ENCODE data around the gene PLEKHG5. TPM values are rescaled to one million over a fixed set of nuclear protein-coding genes. Genes with fewer than 3 reads are reported as not detected.

PLEKHG5 gene
- total RNA-seq, 1 experiment from 2014 or later: not detected

DNA sequence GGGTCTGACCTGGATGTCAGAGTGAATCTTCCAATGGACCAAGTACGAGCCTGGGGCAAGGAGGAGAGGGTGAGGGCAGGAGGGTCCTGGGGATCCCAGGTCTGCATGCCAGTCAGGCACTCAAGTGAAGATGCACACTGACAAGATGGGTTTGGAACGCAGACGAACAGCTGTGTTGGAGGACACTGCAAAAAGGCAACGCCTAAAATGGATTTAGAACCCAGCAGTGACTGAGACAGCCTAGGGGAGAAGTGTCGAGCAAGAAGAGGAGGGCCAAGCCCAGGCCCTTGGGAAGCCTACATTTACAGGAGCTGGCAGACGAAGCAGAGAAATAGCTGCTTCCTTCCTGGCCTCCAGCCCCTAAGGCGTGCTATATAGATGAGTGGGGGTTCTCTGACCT lies 37.0 kb upstream of the PLEKHG5 start:
- Histone ChIP-seq H3K27ac (ENCODE audit: low read length) (no peak overlapping the region), H3K9ac (ENCODE audit: low read length) (no peak overlapping the region), H3K36me3 (ENCODE audit: insufficient read depth, low read length) (peaks cover 48% of the 10 kb centered on the region), H3K27me3 (ENCODE audit: low read length) (no peaks in the 10 kb centered on the region), H3K4me2 (ENCODE audit: low read depth, low read length, poor library complexity, severe bottlenecking) (no peak overlapping the region), H3K79me2 (ENCODE audit: low read length) (no peaks in the 10 kb centered on the region), H3K9me3 (ENCODE audit: low read length) (no peaks in the 10 kb centered on the region), H3K9me2 (replicated peaks; ENCODE audit: insufficient read depth, low read length) (no peaks in the 10 kb centered on the region), H4K20me1 (ENCODE audit: insufficient read depth, low read depth, low read length) (no peaks in the 10 kb centered on the region), H3K4me1 (ENCODE audit: low read length) (no peaks in the 10 kb centered on the region), H3K4me3 (ENCODE audit: low read length) (no peak overlapping the region), H2AFZ (ENCODE audit: low read length) (no peak overlapping the region)
- no peak for DNase-seq

DNA sequence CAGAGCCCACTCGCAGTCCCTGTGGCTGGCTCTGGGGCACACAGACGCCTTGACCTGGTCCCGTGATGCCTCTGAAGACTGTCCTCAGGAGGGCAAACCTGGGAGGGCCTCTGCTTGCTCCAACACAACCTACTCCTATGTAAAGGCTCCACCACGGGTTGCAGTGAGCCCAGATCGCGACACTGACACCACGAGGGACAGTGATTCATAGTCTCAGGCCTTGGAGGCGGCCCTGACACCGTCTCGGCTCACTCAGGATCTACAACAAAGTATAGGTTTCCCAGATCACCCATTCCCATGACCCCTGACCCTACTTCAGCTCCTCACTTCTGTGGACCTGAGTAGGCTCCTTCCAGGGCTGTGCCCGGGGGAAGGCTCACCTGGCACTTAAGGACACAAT lies 34.8 kb upstream of the PLEKHG5 start:
- Histone ChIP-seq H3K36me3 (ENCODE audit: insufficient read depth, low read length) (peaks cover 28% of the 10 kb centered on the region), H2AFZ (ENCODE audit: low read length) (no peak overlapping the region), H3K79me2 (ENCODE audit: low read length) (no peaks in the 10 kb centered on the region), H4K20me1 (ENCODE audit: insufficient read depth, low read depth, low read length) (no peaks in the 10 kb centered on the region), H3K27ac (ENCODE audit: low read length) (no peak overlapping the region), H3K27me3 (ENCODE audit: low read length) (no peaks in the 10 kb centered on the region), H3K9ac (ENCODE audit: low read length) (no peak overlapping the region), H3K9me3 (ENCODE audit: low read length) (no peaks in the 10 kb centered on the region), H3K4me2 (ENCODE audit: low read depth, low read length, poor library complexity, severe bottlenecking) (no peak overlapping the region), H3K4me3 (ENCODE audit: low read length) (no peak overlapping the region), H3K4me1 (ENCODE audit: low read length) (no peaks in the 10 kb centered on the region), H3K9me2 (replicated peaks; ENCODE audit: insufficient read depth, low read length) (no peaks in the 10 kb centered on the region)
- DNase-seq: no peak

DNA sequence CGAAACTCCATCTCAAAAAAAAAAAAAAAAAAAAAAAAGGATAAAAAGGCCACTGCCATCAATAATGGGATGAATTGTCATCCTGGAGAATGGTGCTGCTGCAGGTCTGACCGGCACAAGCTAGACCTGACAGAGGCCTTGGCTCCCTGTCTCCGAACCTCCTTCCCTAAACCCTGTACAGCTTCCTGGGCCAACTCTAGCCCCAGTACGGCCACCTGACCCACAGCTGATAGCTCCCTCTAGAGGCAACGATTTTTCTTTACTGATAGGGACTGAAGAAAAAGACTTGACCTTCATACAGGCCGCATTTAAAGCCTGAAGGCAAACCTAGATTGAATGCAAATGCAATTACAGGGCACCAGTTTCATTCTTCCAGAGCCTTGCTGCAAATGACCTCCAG lies 32.1 kb upstream of the PLEKHG5 start:
- Histone ChIP-seq H3K9ac (ENCODE audit: low read length) (no peak overlapping the region), H3K27ac (ENCODE audit: low read length) (no peak overlapping the region), H4K20me1 (ENCODE audit: insufficient read depth, low read depth, low read length) (no peaks in the 10 kb centered on the region), H3K4me1 (ENCODE audit: low read length) (no peaks in the 10 kb centered on the region), H3K9me3 (ENCODE audit: low read length) (no peaks in the 10 kb centered on the region), H3K36me3 (ENCODE audit: insufficient read depth, low read length) (peaks cover 15% of the 10 kb centered on the region; the same call in 1 of the 2 replicates), H3K4me3 (ENCODE audit: low read length) (no peak overlapping the region), H2AFZ (ENCODE audit: low read length) (no peak overlapping the region), H3K4me2 (ENCODE audit: low read depth, low read length, poor library complexity, severe bottlenecking) (no peak overlapping the region), H3K79me2 (ENCODE audit: low read length) (no peaks in the 10 kb centered on the region), H3K9me2 (replicated peaks; ENCODE audit: insufficient read depth, low read length) (no peaks in the 10 kb centered on the region), H3K27me3 (ENCODE audit: low read length) (no peaks in the 10 kb centered on the region)
- peak; percentile 62 for DNase-seq

GRCh38 chr1:6521536-6521935 lies 30.1 kb upstream of the PLEKHG5 start:
- Histone ChIP-seq H3K4me3 (ENCODE audit: low read length) (no peak overlapping the region), H3K9ac (ENCODE audit: low read length) (no peak overlapping the region), H3K9me2 (replicated peaks; ENCODE audit: insufficient read depth, low read length) (no peaks in the 10 kb centered on the region), H3K36me3 (ENCODE audit: insufficient read depth, low read length) (peaks cover 10% of the 10 kb centered on the region; the same call in 1 of the 2 replicates), H4K20me1 (ENCODE audit: insufficient read depth, low read depth, low read length) (no peaks in the 10 kb centered on the region), H2AFZ (ENCODE audit: low read length) (no peak overlapping the region), H3K4me2 (ENCODE audit: low read depth, low read length, poor library complexity, severe bottlenecking) (no peak overlapping the region), H3K27me3 (ENCODE audit: low read length) (no peaks in the 10 kb centered on the region), H3K9me3 (ENCODE audit: low read length) (no peaks in the 10 kb centered on the region), H3K79me2 (ENCODE audit: low read length) (no peaks in the 10 kb centered on the region), H3K4me1 (ENCODE audit: low read length) (no peaks in the 10 kb centered on the region), H3K27ac (ENCODE audit: low read length) (no peak overlapping the region)
- DNase-seq: no peak

- H3K9me2 ChIP-seq (replicated peaks; ENCODE audit: insufficient read depth, low read length): no peaks in the 10 kb centered on the region
- no peak overlapping the region for H3K4me3 ChIP-seq (ENCODE audit: low read length)
- no peaks in the 10 kb centered on the region for H3K9me3 ChIP-seq (ENCODE audit: low read length)
- no peaks in the 10 kb centered on the region for H3K27me3 ChIP-seq (ENCODE audit: low read length)
- no peak overlapping the region for H3K27ac ChIP-seq (ENCODE audit: low read length)
- no peaks in the 10 kb centered on the region for H3K4me1 ChIP-seq (ENCODE audit: low read length)
- H2AFZ ChIP-seq (ENCODE audit: low read length): no peak overlapping the region
- no peaks in the 10 kb centered on the region for H3K79me2 ChIP-seq (ENCODE audit: low read length)
- no peak overlapping the region for H3K4me2 ChIP-seq (ENCODE audit: low read depth, low read length, poor library complexity, severe bottlenecking)
- H3K36me3 ChIP-seq (ENCODE audit: insufficient read depth, low read length): no peaks in the 10 kb centered on the region
- no peak for DNase-seq
- H4K20me1 ChIP-seq (ENCODE audit: insufficient read depth, low read depth, low read length): no peaks in the 10 kb centered on the region
- no peak overlapping the region for H3K9ac ChIP-seq (ENCODE audit: low read length)
Measured at GRCh38 chr1:6519935-6520671, 28.6 kb upstream of the PLEKHG5 start.

- no peaks in the 10 kb centered on the region for H4K20me1 ChIP-seq (ENCODE audit: insufficient read depth, low read depth, low read length)
- no peak overlapping the region for H3K9ac ChIP-seq (ENCODE audit: low read length)
- H3K4me1 ChIP-seq (ENCODE audit: low read length): no peaks in the 10 kb centered on the region
- H3K79me2 ChIP-seq (ENCODE audit: low read length): no peaks in the 10 kb centered on the region
- no peak overlapping the region for H3K4me2 ChIP-seq (ENCODE audit: low read depth, low read length, poor library complexity, severe bottlenecking)
- no peak overlapping the region for H3K4me3 ChIP-seq (ENCODE audit: low read length)
- H3K9me3 ChIP-seq (ENCODE audit: low read length): no peaks in the 10 kb centered on the region
- no peaks in the 10 kb centered on the region for H3K36me3 ChIP-seq (ENCODE audit: insufficient read depth, low read length)
- no peaks in the 10 kb centered on the region for H3K9me2 ChIP-seq (replicated peaks; ENCODE audit: insufficient read depth, low read length)
- DNase-seq: no peak
- no peaks in the 10 kb centered on the region for H3K27me3 ChIP-seq (ENCODE audit: low read length)
- H2AFZ ChIP-seq (ENCODE audit: low read length): no peak overlapping the region
- H3K27ac ChIP-seq (ENCODE audit: low read length): no peak overlapping the region
Measured at GRCh38 chr1:6519491-6519934, 28.0 kb upstream of the PLEKHG5 start.

- H3K36me3 ChIP-seq (ENCODE audit: insufficient read depth, low read length): no peaks in the 10 kb centered on the region
- no peaks in the 10 kb centered on the region for H3K4me1 ChIP-seq (ENCODE audit: low read length)
- DNase-seq: no peak
- no peak overlapping the region for H2AFZ ChIP-seq (ENCODE audit: low read length)
- H3K27me3 ChIP-seq (ENCODE audit: low read length): no peaks in the 10 kb centered on the region
- no peaks in the 10 kb centered on the region for H3K9me3 ChIP-seq (ENCODE audit: low read length)
- no peak overlapping the region for H3K4me3 ChIP-seq (ENCODE audit: low read length)
- no peak overlapping the region for H3K27ac ChIP-seq (ENCODE audit: low read length)
- no peak overlapping the region for H3K4me2 ChIP-seq (ENCODE audit: low read depth, low read length, poor library complexity, severe bottlenecking)
- H3K9ac ChIP-seq (ENCODE audit: low read length): no peak overlapping the region
- H3K79me2 ChIP-seq (ENCODE audit: low read length): no peaks in the 10 kb centered on the region
- H4K20me1 ChIP-seq (ENCODE audit: insufficient read depth, low read depth, low read length): no peaks in the 10 kb centered on the region
- H3K9me2 ChIP-seq (replicated peaks; ENCODE audit: insufficient read depth, low read length): no peaks in the 10 kb centered on the region
Measured at GRCh38 chr1:6517435-6517851, 26.0 kb upstream of the PLEKHG5 start.

GRCh38 chr1:6515771-6516170 lies 24.3 kb upstream of the PLEKHG5 start:
- no peaks in the 10 kb centered on the region for H3K36me3 ChIP-seq (ENCODE audit: insufficient read depth, low read length)
- H3K4me3 ChIP-seq (ENCODE audit: low read length): no peak overlapping the region
- no peaks in the 10 kb centered on the region for H3K27me3 ChIP-seq (ENCODE audit: low read length)
- H4K20me1 ChIP-seq (ENCODE audit: insufficient read depth, low read depth, low read length): no peaks in the 10 kb centered on the region
- no peaks in the 10 kb centered on the region for H3K4me1 ChIP-seq (ENCODE audit: low read length)
- H3K9me3 ChIP-seq (ENCODE audit: low read length): no peaks in the 10 kb centered on the region
- DNase-seq: no peak
- H3K9ac ChIP-seq (ENCODE audit: low read length): no peak overlapping the region
- no peak overlapping the region for H3K27ac ChIP-seq (ENCODE audit: low read length)
- no peaks in the 10 kb centered on the region for H3K79me2 ChIP-seq (ENCODE audit: low read length)
- H3K9me2 ChIP-seq (replicated peaks; ENCODE audit: insufficient read depth, low read length): no peaks in the 10 kb centered on the region
- H3K4me2 ChIP-seq (ENCODE audit: low read depth, low read length, poor library complexity, severe bottlenecking): no peak overlapping the region
- H2AFZ ChIP-seq (ENCODE audit: low read length): no peak overlapping the region

All from Karpas-422 (cell line).